ENCODE results near the gene FGD3. TPM values are rescaled to one million over a fixed set of nuclear protein-coding genes. Genes with fewer than 3 reads are reported as not detected.

The FGD3 gene
- total RNA-seq, 4 donors from 2014 or later: 0.92 to 1.3 (median 0.97) TPM

GRCh38 chr9:93022066-93022465 lies 74.7 kb downstream of the FGD3 start:
- in situ Hi-C loops (cut with MboI; ENCODE audit: low sequenced_read_pairs in 4 of 4) (no loop called here), intact Hi-C loops (cut with DNase I; ENCODE audit: low total_unique reads) (no loop called here)
- no peak overlapping the region for H3K4me3 ChIP-seq
- H3K4me1 ChIP-seq: no peaks in the 10 kb centered on the region
- H3K9me3 ChIP-seq: no peaks in the 10 kb centered on the region
- TF ChIP-seq, protein P1, sequence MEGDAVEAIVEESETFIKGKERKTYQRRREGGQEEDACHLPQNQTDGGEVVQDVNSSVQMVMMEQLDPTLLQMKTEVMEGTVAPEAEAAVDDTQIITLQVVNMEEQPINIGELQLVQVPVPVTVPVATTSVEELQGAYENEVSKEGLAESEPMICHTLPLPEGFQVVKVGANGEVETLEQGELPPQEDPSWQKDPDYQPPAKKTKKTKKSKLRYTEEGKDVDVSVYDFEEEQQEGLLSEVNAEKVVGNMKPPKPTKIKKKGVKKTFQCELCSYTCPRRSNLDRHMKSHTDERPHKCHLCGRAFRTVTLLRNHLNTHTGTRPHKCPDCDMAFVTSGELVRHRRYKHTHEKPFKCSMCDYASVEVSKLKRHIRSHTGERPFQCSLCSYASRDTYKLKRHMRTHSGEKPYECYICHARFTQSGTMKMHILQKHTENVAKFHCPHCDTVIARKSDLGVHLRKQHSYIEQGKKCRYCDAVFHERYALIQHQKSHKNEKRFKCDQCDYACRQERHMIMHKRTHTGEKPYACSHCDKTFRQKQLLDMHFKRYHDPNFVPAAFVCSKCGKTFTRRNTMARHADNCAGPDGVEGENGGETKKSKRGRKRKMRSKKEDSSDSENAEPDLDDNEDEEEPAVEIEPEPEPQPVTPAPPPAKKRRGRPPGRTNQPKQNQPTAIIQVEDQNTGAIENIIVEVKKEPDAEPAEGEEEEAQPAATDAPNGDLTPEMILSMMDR (IDR thresholded peaks at IDR 0.05 in 4 of 5, conservative IDR thresholded peaks at IDR 0.05 in 1 of 5): no peak
- TF ChIP-seq POLR2A (IDR thresholded peaks at IDR 0.05): no peak
- no peaks in the 10 kb centered on the region for H3K27me3 ChIP-seq
- DNase-seq (no peak), ATAC-seq (no peak)
- H3K27ac ChIP-seq: no peak overlapping the region
- no peaks in the 10 kb centered on the region for H3K36me3 ChIP-seq

- H3K9me3 ChIP-seq: no peaks in the 10 kb centered on the region
- no peaks in the 10 kb centered on the region for H3K4me1 ChIP-seq
- in situ Hi-C loops (cut with MboI; ENCODE audit: low sequenced_read_pairs in 4 of 4) (no loop called here), intact Hi-C loops (cut with DNase I; ENCODE audit: low total_unique reads) (no loop called here)
- TF ChIP-seq, protein P1 (IDR thresholded peaks at IDR 0.05 in 4 of 5, conservative IDR thresholded peaks at IDR 0.05 in 1 of 5): no peak
- no peak for TF ChIP-seq POLR2A (IDR thresholded peaks at IDR 0.05)
- no peak for ATAC-seq
- no peaks in the 10 kb centered on the region for H3K27me3 ChIP-seq
- H3K27ac ChIP-seq: no peak overlapping the region
- no peak for DNase-seq
- H3K36me3 ChIP-seq: no peaks in the 10 kb centered on the region
- no peak overlapping the region for H3K4me3 ChIP-seq
Observed at GRCh38 chr9:93022721-93023520, 75.6 kb downstream of the FGD3 start.

DNA sequence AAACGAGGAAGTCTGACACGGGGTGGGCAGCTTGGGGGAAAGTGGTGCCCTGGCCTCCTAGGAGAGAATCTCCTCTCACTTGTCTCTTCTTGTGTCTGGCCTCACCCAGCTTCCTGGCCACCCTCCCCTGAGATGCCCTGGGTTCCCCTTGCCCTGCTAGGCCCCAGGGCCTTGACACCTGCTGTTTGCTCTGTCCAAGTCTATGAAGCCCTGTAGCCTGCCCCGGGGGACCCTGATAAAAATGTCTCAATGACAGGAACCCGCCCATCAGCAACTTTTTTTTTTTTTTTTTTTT lies 76.1 kb downstream of the FGD3 start:
- TF ChIP-seq POLR2A (IDR thresholded peaks at IDR 0.05): no peak
- TF ChIP-seq, protein P1 (IDR thresholded peaks at IDR 0.05 in 4 of 5, conservative IDR thresholded peaks at IDR 0.05 in 1 of 5): no peak
- no peaks in the 10 kb centered on the region for H3K9me3 ChIP-seq
- no peak overlapping the region for H3K4me3 ChIP-seq
- ATAC-seq: no peak
- H3K27ac ChIP-seq: no peak overlapping the region
- H3K4me1 ChIP-seq: no peaks in the 10 kb centered on the region
- no peaks in the 10 kb centered on the region for H3K27me3 ChIP-seq
- DNase-seq: no peak
- no peaks in the 10 kb centered on the region for H3K36me3 ChIP-seq
- intact Hi-C loops (cut with DNase I; ENCODE audit: low total_unique reads): no loop called here
- in situ Hi-C loops (cut with MboI; ENCODE audit: low sequenced_read_pairs in 4 of 4): no loop called here

GRCh38 chr9:93024646-93024910 lies 77.3 kb downstream of the FGD3 start:
- no peaks in the 10 kb centered on the region for H3K4me1 ChIP-seq
- in situ Hi-C loops (cut with MboI; ENCODE audit: low sequenced_read_pairs in 4 of 4): no loop called here
- ATAC-seq: no peak
- no peaks in the 10 kb centered on the region for H3K36me3 ChIP-seq
- intact Hi-C loops (cut with DNase I; ENCODE audit: low total_unique reads): no loop called here
- no peak overlapping the region for H3K4me3 ChIP-seq
- no peak overlapping the region for H3K27ac ChIP-seq
- no peak for TF ChIP-seq POLR2A (IDR thresholded peaks at IDR 0.05)
- TF ChIP-seq, protein P1 (IDR thresholded peaks at IDR 0.05 in 4 of 5, conservative IDR thresholded peaks at IDR 0.05 in 1 of 5): no peak
- no peaks in the 10 kb centered on the region for H3K27me3 ChIP-seq
- H3K9me3 ChIP-seq: no peaks in the 10 kb centered on the region
- DNase-seq: no peak
